Measurements from ENCODE around the gene JAKMIP1.

DNA sequence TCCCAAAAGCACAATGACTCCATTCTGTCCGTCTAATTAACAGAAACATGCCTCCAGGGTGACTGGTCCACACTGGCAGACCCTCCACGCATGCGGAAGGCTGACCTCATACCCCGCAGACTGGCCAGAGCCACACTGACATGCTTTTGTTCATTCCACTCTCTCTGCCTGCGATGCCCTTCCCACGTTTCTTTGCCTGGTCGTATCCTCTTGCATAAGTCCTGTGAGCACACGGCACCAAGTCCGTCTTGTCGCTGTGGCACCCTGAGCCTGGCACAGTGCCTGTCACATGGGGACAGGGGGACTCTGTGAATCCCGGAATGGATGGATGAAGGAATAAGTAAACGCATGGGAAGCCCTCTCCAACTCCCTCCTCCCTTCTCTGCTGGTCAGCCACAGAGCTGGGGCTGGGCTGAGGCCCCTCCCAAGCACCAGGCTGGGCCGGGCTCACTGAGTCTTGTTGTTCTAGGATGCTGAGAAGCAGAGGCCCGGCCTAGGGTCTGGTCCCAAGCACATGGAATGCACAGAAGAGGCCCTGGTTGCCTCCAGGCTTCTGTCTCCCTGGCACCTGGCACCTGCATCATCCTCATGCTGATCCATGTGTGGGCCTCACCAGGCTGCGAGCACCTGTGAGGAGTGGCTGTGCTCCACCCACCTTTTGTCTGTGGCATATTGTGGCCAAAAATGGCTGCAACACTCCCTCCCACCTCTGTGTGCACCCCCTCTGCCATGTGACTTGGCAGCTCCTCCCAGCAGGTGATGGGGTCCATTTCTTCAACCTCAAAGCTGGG is 143.2 kb downstream of the JAKMIP1 start:
- TF ChIP-seq, protein P1, sequence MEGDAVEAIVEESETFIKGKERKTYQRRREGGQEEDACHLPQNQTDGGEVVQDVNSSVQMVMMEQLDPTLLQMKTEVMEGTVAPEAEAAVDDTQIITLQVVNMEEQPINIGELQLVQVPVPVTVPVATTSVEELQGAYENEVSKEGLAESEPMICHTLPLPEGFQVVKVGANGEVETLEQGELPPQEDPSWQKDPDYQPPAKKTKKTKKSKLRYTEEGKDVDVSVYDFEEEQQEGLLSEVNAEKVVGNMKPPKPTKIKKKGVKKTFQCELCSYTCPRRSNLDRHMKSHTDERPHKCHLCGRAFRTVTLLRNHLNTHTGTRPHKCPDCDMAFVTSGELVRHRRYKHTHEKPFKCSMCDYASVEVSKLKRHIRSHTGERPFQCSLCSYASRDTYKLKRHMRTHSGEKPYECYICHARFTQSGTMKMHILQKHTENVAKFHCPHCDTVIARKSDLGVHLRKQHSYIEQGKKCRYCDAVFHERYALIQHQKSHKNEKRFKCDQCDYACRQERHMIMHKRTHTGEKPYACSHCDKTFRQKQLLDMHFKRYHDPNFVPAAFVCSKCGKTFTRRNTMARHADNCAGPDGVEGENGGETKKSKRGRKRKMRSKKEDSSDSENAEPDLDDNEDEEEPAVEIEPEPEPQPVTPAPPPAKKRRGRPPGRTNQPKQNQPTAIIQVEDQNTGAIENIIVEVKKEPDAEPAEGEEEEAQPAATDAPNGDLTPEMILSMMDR (conservative IDR thresholded peaks at IDR 0.05; ENCODE audit: low read length): no peak
- TF ChIP-seq EZH2phosphoT487 (IDR thresholded peaks at IDR 0.05; ENCODE audit: borderline replicate concordance): no peak

All from Loucy (cell line).